Stomach smooth muscle (tissue), 2 donors: Measurements from ENCODE around the gene DDX10.
"Not testable (repeated sequence)": the region's sequence is repeated elsewhere in the genome, so short reads cannot be mapped to it uniquely, and the experiment has no call there.

Experiments
- H3K27ac ChIP-seq: one replicate; pipeline ENCODE4 v1.7.0; 2013; ENCODE audit warnings: mild to moderate bottlenecking, low read length, inconsistent platforms
- H3K27me3 ChIP-seq, 2 donors: one replicate each; pipeline ENCODE4 v1.7.0; 2013; ENCODE audit warnings: low read length in 2 of 2; ENCODE audit not compliant: insufficient read depth in 2 of 2, control insufficient read depth in 1 of 2
- H3K36me3 ChIP-seq, 2 donors: one replicate each; pipeline ENCODE4 v1.7.0; 2013; ENCODE audit warnings: low read length in 2 of 2; ENCODE audit not compliant: control insufficient read depth in 2 of 2, insufficient read depth in 2 of 2
- H3K4me1 ChIP-seq: one replicate; pipeline ENCODE4 v1.7.0; 2013; ENCODE audit warnings: low read length; ENCODE audit not compliant: control insufficient read depth, insufficient read depth
- H3K4me3 ChIP-seq, 2 donors: one replicate each; pipeline ENCODE4 v1.7.0; 2013; ENCODE audit warnings: low read length in 2 of 2
- H3K9ac ChIP-seq, 2 donors: one replicate each; pipeline ENCODE4 v1.7.0; 2013; ENCODE audit warnings: low read length in 2 of 2, mild to moderate bottlenecking in 1 of 2
- H3K9me3 ChIP-seq, 2 donors: one replicate each; pipeline ENCODE4 v1.7.0; 2013; ENCODE audit warnings: low read length in 2 of 2; ENCODE audit not compliant: control insufficient read depth in 2 of 2
- donor health status: healthy.
- donor health status: Pancreatic carcinoma.

Gene DDX10

DNA sequence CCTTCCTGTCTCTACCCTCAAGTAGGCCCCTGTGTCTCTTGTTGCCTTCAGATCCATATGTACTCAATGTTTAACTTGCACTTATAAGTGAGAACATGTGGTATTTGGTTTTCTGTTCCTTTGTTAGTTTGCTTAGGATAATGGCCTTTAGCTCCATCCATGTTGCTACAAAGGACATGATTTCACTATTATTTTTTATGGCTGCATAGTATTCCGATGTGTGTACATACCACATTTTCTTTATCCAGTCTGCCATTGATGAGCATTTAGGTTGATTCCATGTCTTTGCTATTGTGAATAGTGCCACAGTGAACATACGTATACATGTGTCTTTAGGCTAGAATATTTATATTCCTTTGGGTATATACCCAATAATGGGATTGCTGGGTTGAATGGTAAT is 75.3 kb downstream of the DDX10 start:
- H3K27me3 ChIP-seq, H3K9me3 ChIP-seq, H3K27ac ChIP-seq, H3K9ac ChIP-seq, H3K4me1 ChIP-seq, H3K4me3 ChIP-seq, H3K36me3 ChIP-seq: not testable (repeated sequence)

DNA sequence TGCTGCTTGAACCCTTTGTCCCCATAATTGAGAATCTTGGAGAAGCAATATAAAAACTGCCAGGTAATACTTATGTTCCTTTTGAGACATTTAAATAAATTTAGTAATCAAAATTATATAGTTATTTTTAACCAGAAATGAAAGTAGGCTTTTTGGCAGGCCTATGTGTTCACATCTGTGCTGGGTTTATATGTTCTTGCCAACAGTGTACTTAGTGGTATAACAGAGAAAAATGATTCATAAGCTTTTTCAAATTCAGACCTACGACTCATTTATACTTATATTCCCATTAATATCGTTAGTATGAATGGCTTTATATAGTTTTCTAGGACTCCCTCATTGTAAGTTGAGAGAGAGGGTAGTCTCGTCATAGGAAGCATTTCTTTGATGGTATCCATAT is 79.0 kb downstream of the DDX10 start:
- H3K4me1 ChIP-seq, result no peaks in the 10 kb centered on the region
- H3K27ac ChIP-seq, result no peak overlapping the region
- no peaks in the 10 kb centered on the region for H3K9me3 ChIP-seq
- H3K27me3 ChIP-seq, result no peaks in the 10 kb centered on the region
- no peaks in the 10 kb centered on the region for H3K36me3 ChIP-seq
- H3K9ac ChIP-seq, result no peak overlapping the region
- no peak overlapping the region for H3K4me3 ChIP-seq

GRCh38 chr11:108748968-108749367 is 84.1 kb downstream of the DDX10 start:
- Histone ChIP-seq H3K36me3 (no peaks in the 10 kb centered on the region), H3K27ac (no peak overlapping the region), H3K4me1 (no peaks in the 10 kb centered on the region), H3K9me3 (no peaks in the 10 kb centered on the region), H3K4me3 (no peak overlapping the region), H3K9ac (no peak overlapping the region), H3K27me3 (no peaks in the 10 kb centered on the region)

GRCh38 chr11:108751444-108751843 is 86.6 kb downstream of the DDX10 start:
- Histone ChIP-seq H3K9ac (no peak overlapping the region), H3K27ac (no peak overlapping the region), H3K27me3 (no peaks in the 10 kb centered on the region), H3K36me3 (no peaks in the 10 kb centered on the region), H3K9me3 (no peaks in the 10 kb centered on the region), H3K4me3 (no peak overlapping the region), H3K4me1 (no peaks in the 10 kb centered on the region)

GRCh38 chr11:108752297-108752751 is 87.5 kb downstream of the DDX10 start:
- H3K27me3 ChIP-seq, result no peaks in the 10 kb centered on the region
- H3K9ac ChIP-seq, result no peak overlapping the region
- no peaks in the 10 kb centered on the region for H3K9me3 ChIP-seq
- no peak overlapping the region for H3K27ac ChIP-seq
- no peak overlapping the region for H3K4me3 ChIP-seq
- H3K36me3 ChIP-seq, result no peaks in the 10 kb centered on the region
- no peaks in the 10 kb centered on the region for H3K4me1 ChIP-seq

GRCh38 chr11:108754901-108755625 is 90.2 kb downstream of the DDX10 start:
- Histone ChIP-seq H3K9me3 (no peaks in the 10 kb centered on the region), H3K36me3 (no peaks in the 10 kb centered on the region), H3K27ac (no peak overlapping the region), H3K4me1 (no peaks in the 10 kb centered on the region), H3K9ac (no peak overlapping the region), H3K4me3 (no peak overlapping the region), H3K27me3 (no peaks in the 10 kb centered on the region)

- Histone ChIP-seq H3K36me3 (no peaks in the 10 kb centered on the region), H3K9ac (no peak overlapping the region), H3K4me1 (no peaks in the 10 kb centered on the region), H3K27me3 (no peaks in the 10 kb centered on the region), H3K27ac (no peak overlapping the region), H3K9me3 (no peaks in the 10 kb centered on the region), H3K4me3 (no peak overlapping the region)
Observed at GRCh38 chr11:108757630-108758029, 92.8 kb downstream of the DDX10 start.

- H3K4me3 ChIP-seq, result no peak overlapping the region
- no peak overlapping the region for H3K9ac ChIP-seq
- no peaks in the 10 kb centered on the region for H3K36me3 ChIP-seq
- no peaks in the 10 kb centered on the region for H3K27me3 ChIP-seq
- H3K9me3 ChIP-seq, result no peaks in the 10 kb centered on the region
- no peaks in the 10 kb centered on the region for H3K4me1 ChIP-seq
- no peak overlapping the region for H3K27ac ChIP-seq
Observed at GRCh38 chr11:108758458-108758857, 93.6 kb downstream of the DDX10 start.

- H3K27ac ChIP-seq, result no peak overlapping the region
- no peaks in the 10 kb centered on the region for H3K9me3 ChIP-seq
- no peaks in the 10 kb centered on the region for H3K36me3 ChIP-seq
- no peak overlapping the region for H3K4me3 ChIP-seq
- H3K4me1 ChIP-seq, result no peaks in the 10 kb centered on the region
- no peaks in the 10 kb centered on the region for H3K27me3 ChIP-seq
- H3K9ac ChIP-seq, result no peak overlapping the region
Observed at GRCh38 chr11:108766596-108767173, 101.8 kb downstream of the DDX10 start.

DNA sequence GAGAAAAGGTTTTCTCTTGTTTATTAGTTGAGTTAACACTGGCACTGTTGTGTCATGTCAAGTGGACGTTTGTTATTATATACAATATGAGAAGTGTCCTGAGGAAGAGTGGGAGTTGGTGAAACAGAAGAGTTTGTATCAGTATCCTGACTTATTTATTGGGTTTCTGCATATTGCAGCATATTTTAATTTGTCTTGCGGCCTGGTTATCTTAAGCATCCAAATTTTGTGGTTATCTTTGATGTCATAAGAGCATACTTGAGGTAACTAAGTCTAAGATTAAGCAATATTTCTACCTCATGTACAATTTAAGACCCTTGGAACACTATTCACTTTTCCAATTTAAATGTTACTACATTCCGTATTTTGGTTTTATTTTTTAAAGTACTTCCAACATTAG is 103.5 kb downstream of the DDX10 start:
- H3K9ac ChIP-seq, result no peak overlapping the region
- H3K9me3 ChIP-seq, result no peaks in the 10 kb centered on the region
- no peaks in the 10 kb centered on the region for H3K27me3 ChIP-seq
- no peak overlapping the region for H3K4me3 ChIP-seq
- H3K4me1 ChIP-seq, result no peaks in the 10 kb centered on the region
- no peaks in the 10 kb centered on the region for H3K36me3 ChIP-seq
- H3K27ac ChIP-seq, result no peak overlapping the region

DNA sequence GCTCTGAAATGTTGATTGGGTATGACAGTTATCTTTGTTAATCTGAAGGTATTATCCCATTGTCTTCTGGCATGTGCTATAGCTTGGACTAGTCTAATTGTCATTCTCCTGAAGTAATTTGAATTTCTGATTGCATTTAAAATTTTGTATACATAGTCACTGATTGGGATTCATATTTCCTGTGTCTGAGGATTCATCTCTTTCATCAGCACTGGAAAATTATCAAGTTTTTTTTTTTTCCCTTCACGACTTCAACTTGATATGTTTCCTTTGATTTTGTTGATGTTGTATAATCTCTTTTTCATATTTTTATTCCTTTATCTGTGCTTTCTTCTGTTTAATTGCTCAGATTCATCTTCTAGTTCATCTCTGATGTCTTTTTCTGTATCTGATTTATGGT is 104.1 kb downstream of the DDX10 start:
- no peaks in the 10 kb centered on the region for H3K4me1 ChIP-seq
- no peaks in the 10 kb centered on the region for H3K9me3 ChIP-seq
- no peaks in the 10 kb centered on the region for H3K36me3 ChIP-seq
- no peak overlapping the region for H3K4me3 ChIP-seq
- H3K27ac ChIP-seq, result no peak overlapping the region
- H3K27me3 ChIP-seq, result no peaks in the 10 kb centered on the region
- no peak overlapping the region for H3K9ac ChIP-seq
